Stimulated activated CD8-positive, alpha-beta memory T cell treated with anti-CD3 and anti-CD28 coated beads, Interleukin-7, amount 100 ng/mL, for 24 hours (primary cell): ENCODE results near the gene HES5.

Experiments
- DNase-seq: peaks from one replicate; pipeline ENCODE4 v3.0.0-alpha.2; 2020; ENCODE audit warnings: low read depth

The HES5 gene

DNA sequence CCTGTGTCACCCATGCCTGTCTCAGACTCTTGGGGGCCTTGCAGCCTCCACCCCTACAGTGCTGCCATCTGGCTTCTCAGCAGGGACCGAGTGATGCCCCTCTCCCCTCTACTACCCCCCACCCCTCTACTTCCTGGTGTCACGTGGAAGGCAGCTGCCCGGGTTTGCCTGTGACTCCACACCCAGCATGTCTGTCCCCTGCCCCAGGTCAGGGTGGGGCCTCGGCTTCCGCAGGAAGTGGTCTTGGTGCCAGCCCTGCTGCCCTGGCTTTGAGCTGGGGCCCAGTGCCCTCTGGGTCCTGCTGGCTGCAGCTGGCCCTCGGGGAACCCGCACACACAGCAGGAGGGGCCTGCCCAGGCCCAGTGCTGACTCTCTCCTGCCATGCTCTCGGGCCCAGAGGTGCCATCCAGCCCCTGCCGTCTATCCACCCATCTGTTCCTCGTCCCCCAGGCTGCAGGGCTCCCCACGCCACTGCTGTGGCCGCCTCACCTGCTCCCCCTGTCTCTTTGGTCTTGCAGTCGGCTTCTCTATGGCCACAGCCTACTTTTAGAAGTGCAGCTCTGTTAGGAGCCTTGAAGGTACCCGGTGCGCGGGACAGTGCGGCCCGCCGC, 30.0 kb downstream of the HES5 start:
- no peak for DNase-seq

DNA sequence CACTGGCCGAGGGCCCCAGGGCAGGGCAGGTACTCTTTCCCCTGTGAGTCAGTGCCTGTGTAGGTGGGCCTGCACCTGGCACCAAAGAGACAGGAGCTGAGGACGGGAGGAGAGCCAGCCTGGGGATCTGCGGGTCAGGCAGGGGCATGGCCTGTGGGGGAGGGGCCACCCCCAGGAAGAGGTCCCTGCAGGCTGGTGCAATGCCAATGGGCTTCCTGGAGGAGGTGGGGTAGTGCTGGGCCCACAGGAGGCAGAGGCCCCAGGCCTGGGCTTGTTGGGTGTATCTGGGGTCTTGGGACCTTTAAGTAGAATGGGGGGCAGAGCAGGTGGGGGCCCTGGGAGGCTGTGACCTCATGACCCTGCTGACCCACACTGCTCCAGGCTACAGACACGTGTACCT, 30.8 kb downstream of the HES5 start:
- no peak for DNase-seq

- no peak for DNase-seq
Measured at GRCh38 chr1:2498648-2499047, 31.4 kb downstream of the HES5 start.

GRCh38 chr1:2497891-2498290, 32.2 kb downstream of the HES5 start:
- DNase-seq = no peak

DNA sequence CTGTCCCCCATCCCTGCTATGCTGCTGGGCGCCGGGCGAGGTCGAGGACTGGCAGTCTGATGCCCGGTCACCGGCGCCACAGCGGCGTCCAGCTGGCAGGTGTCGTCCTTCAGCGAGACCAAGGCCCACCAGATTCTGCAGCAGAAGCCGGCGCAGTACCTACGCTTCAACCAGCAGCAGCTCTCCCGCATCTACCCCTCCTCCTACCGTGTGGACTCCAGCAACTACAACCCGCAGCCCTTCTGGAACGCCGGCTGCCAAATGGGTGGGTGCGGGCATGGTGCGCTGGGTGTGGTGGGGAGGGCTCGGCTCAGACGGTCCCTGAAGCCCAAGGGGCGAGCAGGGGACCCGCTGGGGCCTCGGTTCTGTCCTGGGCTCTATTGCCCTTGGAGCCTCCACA, 33.3 kb downstream of the HES5 start:
- no peak for DNase-seq

DNA sequence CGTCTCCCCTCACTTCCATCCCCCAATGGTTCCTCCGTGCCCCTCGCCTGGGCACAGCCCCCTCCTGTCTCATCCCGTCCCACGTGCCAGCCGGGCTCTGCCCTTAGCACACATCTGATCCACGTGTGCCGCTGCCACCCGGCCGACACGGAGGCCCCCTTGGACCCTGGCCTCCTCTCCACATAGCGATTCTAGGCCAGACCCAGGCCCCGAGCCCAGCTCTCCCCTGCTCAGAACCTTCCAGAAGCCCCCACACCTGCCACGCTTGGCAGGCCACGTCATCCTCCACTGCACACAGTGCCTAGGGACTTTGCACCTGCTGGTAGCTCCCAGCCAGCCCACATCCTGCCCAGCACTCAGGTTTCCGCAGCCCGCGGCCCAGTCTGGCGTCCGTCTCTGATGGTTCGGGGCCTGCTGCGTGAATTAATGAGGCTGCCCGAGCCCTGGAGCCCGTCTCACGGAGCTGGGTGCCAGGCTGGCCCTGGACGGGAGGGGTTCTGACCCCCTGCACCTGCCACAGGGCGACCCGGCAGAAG, 33.9 kb downstream of the HES5 start:
- DNase-seq = no peak

- DNase-seq = no peak
Measured at GRCh38 chr1:2495546-2495945, 34.5 kb downstream of the HES5 start.

DNA sequence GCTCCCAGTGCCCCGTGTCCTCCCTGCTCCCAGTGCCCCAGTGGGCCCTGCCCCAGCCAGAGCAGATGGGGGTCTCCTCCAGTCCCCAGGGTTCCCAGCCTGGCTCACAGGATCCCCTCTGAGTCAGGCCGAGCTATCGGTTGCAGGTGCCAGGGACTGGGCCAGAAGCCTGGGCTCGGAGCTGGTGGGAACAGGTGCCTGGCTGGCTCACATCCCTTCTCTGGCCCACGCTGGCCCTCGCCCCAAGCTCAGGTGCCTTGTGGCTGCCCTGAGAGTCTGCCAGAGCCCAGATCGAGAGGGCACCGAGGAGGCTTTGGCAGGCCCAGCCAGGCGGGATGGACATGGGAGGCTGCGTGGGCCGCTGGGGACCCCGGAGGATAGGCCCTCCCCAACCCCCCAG, 35.0 kb downstream of the HES5 start:
- DNase-seq = no peak

DNA sequence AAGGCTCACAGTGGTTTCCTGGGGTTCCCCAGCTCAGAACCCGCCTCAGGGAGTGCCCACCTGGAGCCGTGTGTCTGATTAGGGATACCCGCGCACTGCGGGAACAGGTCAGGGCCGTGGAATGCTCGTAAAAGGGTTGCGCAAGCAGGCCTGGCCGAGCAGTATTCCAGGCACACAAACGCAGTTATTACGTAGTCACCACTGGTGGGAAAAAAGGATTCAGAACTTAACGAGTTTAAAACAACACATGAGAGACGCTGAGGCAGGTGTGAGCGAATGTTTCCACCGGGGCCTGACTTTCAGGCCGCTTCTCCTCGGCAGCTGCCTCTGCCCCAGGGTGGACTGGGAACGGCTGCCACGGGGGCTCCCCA, 35.8 kb downstream of the HES5 start:
- no peak for DNase-seq

DNA sequence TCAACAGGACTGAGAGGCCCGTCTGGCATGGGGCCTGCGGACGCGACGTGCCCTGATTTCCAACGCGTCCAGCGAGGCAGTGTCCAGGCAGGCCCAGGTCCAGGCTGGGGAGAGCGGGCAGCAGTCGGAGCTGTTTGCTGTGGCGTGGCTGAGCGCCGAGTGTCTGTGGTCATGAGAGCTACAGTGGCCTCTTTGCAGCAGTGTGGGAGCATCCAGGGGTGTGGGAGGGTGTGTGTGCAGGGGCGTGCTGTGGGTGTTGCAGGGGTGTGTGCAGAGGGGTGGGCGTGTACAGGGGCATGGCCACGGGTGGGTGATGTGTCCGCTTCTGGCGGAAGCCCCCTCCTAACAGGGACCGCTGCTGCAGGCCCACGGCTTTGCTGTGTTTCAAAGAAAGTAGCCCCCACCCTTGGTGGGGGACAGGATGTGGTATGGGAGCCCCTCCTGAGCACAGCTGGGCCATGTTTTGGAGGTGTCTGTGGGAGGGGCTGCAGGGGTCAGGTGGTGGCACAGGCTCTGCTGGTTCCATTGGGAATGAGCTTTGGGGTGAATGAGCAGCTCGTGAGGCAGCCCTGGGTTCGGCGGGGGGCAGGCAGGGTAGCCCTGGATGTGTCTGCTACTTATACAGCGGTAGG, 36.3 kb downstream of the HES5 start:
- DNase-seq = no peak

DNA sequence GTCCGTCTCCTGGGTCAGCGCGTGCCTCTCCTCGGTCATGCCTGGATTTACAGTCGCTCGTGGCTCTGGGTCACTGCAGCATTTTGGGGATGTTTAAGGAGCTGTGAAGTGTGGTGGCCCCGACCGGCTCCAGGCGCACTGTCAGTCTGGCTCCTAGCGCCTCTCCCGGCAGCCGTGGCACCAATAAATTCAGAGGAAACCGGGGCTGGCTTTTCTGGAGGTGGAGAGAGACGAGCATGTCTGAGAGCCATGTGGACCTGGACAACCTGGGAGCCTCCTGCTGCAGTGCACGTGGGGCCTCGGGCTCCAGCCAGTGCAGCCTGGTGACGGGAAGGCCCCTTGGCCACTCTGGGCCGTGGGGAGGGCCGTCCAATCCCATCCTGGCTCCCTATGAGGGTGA, 36.8 kb downstream of the HES5 start:
- DNase-seq = no peak

GRCh38 chr1:2492091-2492490, 38.0 kb downstream of the HES5 start:
- DNase-seq = no peak

- DNase-seq = no peak
Measured at GRCh38 chr1:2489615-2490014, 40.4 kb downstream of the HES5 start.

DNA sequence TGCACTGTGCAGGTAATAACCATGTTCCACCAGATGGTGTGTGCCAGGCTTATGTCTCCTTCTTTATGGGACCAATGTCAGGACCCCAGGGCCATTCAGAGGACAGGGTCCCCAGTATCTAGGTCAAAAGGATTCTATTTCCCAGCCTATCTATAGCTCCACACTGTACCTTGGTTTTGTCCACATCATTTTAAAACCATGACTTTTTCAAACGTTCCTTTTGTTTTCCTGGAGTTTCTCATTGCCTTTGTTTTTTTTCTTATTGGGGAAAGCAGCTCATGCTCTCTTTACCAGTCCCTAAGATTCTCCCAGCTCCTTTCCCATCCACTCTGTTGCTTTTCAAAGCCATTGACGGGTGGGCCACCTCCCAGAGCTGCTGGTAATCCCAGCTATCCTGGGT, 41.4 kb downstream of the HES5 start:
- DNase-seq = no peak

GRCh38 chr1:2486558-2486957, 43.5 kb downstream of the HES5 start:
- no peak for DNase-seq

DNA sequence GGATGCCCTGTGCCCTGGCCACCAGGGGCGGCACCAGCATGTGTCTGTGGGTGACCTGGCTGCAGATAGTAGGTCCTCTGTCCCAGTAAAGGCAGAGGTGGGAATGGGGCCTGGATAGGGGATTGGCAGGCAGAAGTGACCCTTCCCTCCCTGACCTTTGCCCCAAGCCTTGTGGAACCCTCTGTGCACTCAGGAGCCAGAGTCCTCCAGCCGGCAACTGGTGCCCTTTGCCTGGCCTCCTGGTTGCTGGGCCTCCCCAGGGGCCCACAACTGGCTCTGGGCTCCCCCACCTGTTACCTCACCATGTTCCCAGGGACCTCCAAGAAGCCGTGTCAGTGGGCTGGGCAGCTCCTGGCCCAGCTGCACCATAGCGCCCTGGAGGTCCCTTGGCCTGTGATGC, 44.0 kb downstream of the HES5 start:
- DNase-seq = no peak

DNA sequence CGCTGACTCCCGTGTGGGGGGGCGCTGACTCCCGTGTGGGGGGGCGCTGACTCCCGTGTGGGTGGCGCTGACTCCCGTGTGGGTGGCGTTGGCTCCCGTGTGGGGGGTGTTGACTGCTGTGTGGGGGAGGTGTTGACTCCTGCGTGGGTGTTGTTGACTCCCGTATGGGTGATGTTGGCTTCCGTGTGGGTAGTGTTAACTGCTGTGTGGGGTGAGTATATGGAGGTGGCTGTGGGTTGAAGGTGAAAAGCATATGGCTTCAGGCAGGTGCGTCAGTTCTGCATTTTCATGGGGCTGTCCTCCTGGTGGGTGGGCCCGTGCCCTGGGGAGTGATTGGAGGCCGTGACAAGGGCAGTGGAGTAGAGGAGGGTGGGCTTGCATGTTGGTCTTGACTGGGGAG, 46.1 kb downstream of the HES5 start:
- no peak for DNase-seq

DNA sequence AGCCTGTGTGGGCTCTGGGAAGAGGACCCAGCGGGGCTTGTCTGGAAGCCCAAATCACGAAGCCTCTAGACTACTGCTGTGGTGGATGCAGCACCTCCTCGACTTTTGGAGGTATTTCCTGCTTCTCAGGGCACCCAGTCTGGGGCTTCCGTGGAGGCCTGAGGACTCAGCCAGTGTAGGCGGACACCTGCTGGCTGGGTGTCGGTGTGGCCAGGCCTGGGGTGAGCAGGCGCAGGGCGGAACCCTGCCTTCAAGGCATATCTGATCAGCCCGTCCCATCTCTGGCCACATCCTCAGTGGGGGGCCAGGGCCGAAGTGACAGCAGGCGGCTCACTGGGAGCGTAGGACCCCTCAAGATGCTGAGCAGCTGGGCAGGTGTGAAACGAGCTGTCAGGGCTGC, 47.0 kb downstream of the HES5 start:
- DNase-seq = no peak

GRCh38 chr1:2482588-2482987, 47.5 kb downstream of the HES5 start:
- no peak for DNase-seq

DNA sequence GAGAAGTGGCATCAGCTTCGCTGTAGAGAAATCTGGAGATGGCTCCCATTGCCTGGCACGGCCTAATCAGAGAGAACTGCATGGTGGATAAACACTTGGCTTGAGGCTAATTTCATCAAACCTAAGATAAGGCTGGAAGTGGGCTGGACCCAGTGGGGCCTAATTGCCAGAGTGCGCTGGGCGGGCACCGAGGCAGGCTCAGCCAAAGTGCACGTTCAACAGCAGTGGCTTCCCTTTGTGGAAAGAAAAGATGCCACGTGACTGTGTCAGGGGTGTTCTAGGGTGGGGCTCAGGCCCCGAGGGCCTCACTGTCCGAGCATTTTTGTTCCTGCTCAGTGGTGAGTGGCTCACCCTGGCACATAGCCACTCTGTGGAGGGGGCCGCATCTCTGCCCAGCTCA, 48.2 kb downstream of the HES5 start:
- no peak for DNase-seq

GRCh38 chr1:2480986-2481364, 49.1 kb downstream of the HES5 start:
- DNase-seq = no peak

DNA sequence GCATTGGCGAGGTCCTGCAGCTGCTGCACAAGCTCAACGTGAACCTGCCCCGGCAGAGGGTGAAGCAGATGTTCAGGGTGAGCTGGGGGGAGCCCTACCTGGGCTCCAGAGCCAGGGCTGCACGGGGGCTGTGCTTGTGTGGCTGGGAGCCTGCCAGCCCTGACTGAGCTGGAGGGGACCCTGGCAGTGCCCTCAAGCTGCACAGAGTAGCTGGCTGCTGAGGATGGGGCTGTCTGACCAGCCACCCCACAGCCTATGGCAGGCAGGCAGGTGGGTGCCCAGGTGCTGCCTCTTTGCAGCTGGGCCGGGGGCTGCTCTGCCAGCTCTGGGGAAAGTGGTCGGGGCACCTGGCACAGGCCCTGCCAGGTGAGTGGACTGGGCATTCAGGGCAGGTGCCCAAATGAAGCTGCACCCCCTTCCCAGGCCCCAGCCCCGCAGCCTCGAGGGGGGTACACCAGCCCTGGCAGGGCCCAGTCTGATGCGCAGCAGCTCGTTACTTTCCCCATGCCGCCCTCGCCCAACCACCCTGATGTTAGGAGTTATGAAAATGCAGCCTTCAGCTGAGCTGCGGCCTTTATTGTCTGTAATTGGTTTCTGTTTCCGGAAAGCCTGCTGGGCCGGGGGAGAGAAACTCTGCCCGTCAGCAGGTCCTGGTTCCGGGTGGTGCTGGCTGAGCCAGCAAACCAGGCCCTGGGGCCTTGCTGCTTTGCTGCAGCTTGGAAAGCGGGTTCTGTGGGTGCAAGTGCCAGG, 49.7 kb downstream of the HES5 start:
- DNase-seq = no peak

DNA sequence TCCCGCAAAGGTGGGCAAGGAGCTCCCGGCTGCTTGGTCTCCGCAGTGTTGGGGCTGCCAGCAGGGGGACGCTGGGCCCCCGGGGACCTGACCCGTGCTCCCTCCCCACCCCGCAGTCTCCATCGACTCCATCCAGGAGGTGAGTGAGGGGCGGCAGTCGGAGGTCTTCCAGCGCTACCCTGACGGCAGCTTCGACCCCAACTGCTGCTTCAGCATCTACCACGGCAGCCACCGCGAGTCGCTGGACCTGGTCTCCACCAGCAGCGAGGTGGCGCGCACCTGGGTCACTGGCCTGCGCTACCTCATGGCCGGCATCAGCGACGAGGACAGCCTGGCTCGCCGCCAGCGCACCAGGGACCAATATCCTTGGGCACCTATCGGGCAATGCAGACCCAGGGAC, 50.4 kb downstream of the HES5 start:
- no peak for DNase-seq

GRCh38 chr1:2479186-2479585, 50.9 kb downstream of the HES5 start:
- DNase-seq = no peak
